Gastrocnemius medialis (tissue), 4 donors: ENCODE results near the gene ERVMER34-1.

ENCODE experiments used
- CTCF ChIP-seq, 5 experiments: fragments of 450-650 bp in 3 of 5; fragments of 200-600 bp in 2 of 5; sonication (generic) in 2 of 5; IDR thresholded peaks in 4 of 5; conservative IDR thresholded peaks in 1 of 5; 1 replicate in 4 of 5; 2 replicates in 1 of 5; pipeline ENCODE4 v1.5.1; 2016 to 2019; ENCODE audit warnings: antibody characterized with exemption in 5 of 5, mild to moderate bottlenecking in 3 of 5, moderate library complexity in 3 of 5
- POLR2A ChIP-seq, 2 donors: fragments of 450-650 bp; IDR thresholded peaks; one replicate each; pipeline ENCODE4 v1.6.1; 2017; ENCODE audit warnings: antibody characterized with exemption in 2 of 2, mild to moderate bottlenecking in 2 of 2, moderate library complexity in 2 of 2

- TF ChIP-seq CTCF (IDR thresholded peaks at IDR 0.05 in 4 of 5, conservative IDR thresholded peaks at IDR 0.05 in 1 of 5) (no peak), POLR2A (IDR thresholded peaks at IDR 0.05) (peak; percentile 93 to 97)
These were observed 38.7 kb downstream of the ERVMER34-1 start for GRCh38 chr4:52712251-52713130.
